Ovary (tissue), 3 donors: Measurements from ENCODE around the gene ITPK1.

Source experiments
- CTCF ChIP-seq, 3 donors: fragments of 450-650 bp in 2 of 3; fragments of 200-600 bp in 1 of 3; IDR thresholded peaks; one replicate each; pipeline versions ENCODE4 v1.5.1 to v1.8.0; 2016 to 2022; ENCODE audit warnings: antibody characterized with exemption in 3 of 3, mild to moderate bottlenecking in 1 of 3
- POLR2A ChIP-seq: fragments of 450-650 bp; IDR thresholded peaks from one replicate; pipeline ENCODE4 v1.6.1; 2017; ENCODE audit warnings: antibody characterized with exemption, mild to moderate bottlenecking, moderate library complexity
- donor health status: DM: no; HTN: no; CAD: no.

GRCh38 chr14:93091666-93092065, 24.1 kb downstream of the ITPK1 start:
- TF ChIP-seq POLR2A (no peak), CTCF (IDR thresholded peaks at IDR 0.05) (no peak)
